Activated naive CD8-positive, alpha-beta T cell (primary cell): ENCODE results near the gene SPC24.
A peak's percentile ranks its signal among the peaks of the same experiment; 100 is the strongest.
"Not testable (repeated sequence)": the region's sequence is repeated elsewhere in the genome, so short reads cannot be mapped to it uniquely, and the experiment has no call there.

Experiments used
- H3K27ac Mint-ChIP-seq: one replicate; pipeline ENCODE4 v1.8.0; 2021; ENCODE audit warnings: mixed read lengths
- H3K27me3 Mint-ChIP-seq: one replicate; pipeline ENCODE4 v1.8.0; 2021; ENCODE audit warnings: mixed read lengths
- H3K36me3 Mint-ChIP-seq: one replicate; pipeline ENCODE4 v1.8.0; 2021; ENCODE audit warnings: mixed read lengths
- H3K4me1 Mint-ChIP-seq: one replicate; pipeline ENCODE4 v1.8.0; 2021; ENCODE audit warnings: low read depth, mixed read lengths
- H3K4me3 Mint-ChIP-seq: one replicate; pipeline ENCODE4 v1.8.0; 2021; ENCODE audit warnings: mild to moderate bottlenecking, mixed read lengths
- H3K9me3 Mint-ChIP-seq: one replicate; pipeline ENCODE4 v1.8.0; 2021; ENCODE audit warnings: low read depth, mixed read lengths

Gene SPC24

DNA sequence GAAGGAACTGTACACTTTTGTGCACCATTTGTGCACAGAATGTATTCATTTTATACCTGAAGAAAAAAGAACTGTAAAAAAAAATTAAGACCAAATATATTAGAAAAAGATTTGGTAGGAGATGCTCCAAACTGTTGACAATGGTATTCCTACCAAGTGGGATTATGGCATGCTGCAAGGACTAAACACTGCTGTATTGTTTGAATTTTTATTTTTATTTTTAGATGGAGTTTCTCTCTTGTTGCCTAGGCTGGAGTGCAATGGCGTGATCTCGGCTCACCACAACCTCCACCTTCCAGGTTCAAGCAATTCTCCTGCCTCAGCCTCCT lies 4.8 kb upstream of the SPC24 start:
- not testable (repeated sequence) for H3K9me3 Mint-ChIP-seq, H3K36me3 Mint-ChIP-seq, H3K4me3 Mint-ChIP-seq, H3K4me1 Mint-ChIP-seq, H3K27me3 Mint-ChIP-seq, H3K27ac Mint-ChIP-seq

- H3K36me3 Mint-ChIP-seq: no peaks in the 10 kb centered on the region
- H3K27ac Mint-ChIP-seq: no peak overlapping the region
- H3K27me3 Mint-ChIP-seq: no peaks in the 10 kb centered on the region
- H3K4me1 Mint-ChIP-seq: no peaks in the 10 kb centered on the region
- no peak overlapping the region for H3K4me3 Mint-ChIP-seq
- no peaks in the 10 kb centered on the region for H3K9me3 Mint-ChIP-seq
Observed at GRCh38 chr19:11159598-11160439, 4.2 kb upstream of the SPC24 start.

GRCh38 chr19:11154683-11155047 lies 917 bp downstream of the SPC24 start:
- peak overlapping the region; percentile 43 for H3K27ac Mint-ChIP-seq
- H3K9me3 Mint-ChIP-seq: no peaks in the 10 kb centered on the region
- peaks cover 4% of the 10 kb centered on the region for H3K4me1 Mint-ChIP-seq
- H3K36me3 Mint-ChIP-seq: no peaks in the 10 kb centered on the region
- H3K4me3 Mint-ChIP-seq: peak overlapping the region; percentile 87
- H3K27me3 Mint-ChIP-seq: no peaks in the 10 kb centered on the region

- Mint-ChIP-seq H3K9me3 (no peaks in the 10 kb centered on the region), H3K27ac (no peak overlapping the region), H3K4me1 (peaks cover 4% of the 10 kb centered on the region), H3K4me3 (no peak overlapping the region), H3K27me3 (no peaks in the 10 kb centered on the region), H3K36me3 (no peaks in the 10 kb centered on the region)
Observed at GRCh38 chr19:11152318-11153062, 3.1 kb downstream of the SPC24 start.

GRCh38 chr19:11151181-11151580 lies 4.4 kb downstream of the SPC24 start:
- Mint-ChIP-seq H3K36me3 (no peaks in the 10 kb centered on the region), H3K27me3 (no peaks in the 10 kb centered on the region), H3K27ac (no peak overlapping the region), H3K4me3 (no peak overlapping the region), H3K9me3 (no peaks in the 10 kb centered on the region), H3K4me1 (peaks cover 4% of the 10 kb centered on the region)

DNA sequence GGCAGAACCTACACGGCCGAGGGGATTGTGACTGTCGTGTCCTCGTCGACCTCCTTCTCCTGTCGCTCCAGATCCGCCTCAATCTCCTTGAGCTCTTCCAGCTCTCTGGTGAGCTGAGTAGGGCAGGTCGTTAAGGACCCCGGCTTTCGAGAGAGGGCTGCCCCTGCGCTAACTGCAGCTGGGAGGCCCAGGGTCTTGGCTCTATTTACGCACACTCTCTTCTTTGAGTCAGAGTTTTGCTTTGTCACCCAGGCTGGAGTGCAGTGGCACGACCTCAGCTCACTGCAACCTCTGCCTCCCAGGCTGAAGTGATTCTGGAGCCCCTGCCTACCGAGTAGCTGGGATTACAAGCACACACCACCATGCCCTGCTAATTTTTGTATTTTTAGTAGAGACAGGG lies 7.6 kb downstream of the SPC24 start:
- Mint-ChIP-seq H3K36me3 (no peaks in the 10 kb centered on the region), H3K27ac (no peak overlapping the region), H3K4me1 (peaks cover 6% of the 10 kb centered on the region), H3K9me3 (no peaks in the 10 kb centered on the region), H3K4me3 (no peak overlapping the region), H3K27me3 (no peaks in the 10 kb centered on the region)

DNA sequence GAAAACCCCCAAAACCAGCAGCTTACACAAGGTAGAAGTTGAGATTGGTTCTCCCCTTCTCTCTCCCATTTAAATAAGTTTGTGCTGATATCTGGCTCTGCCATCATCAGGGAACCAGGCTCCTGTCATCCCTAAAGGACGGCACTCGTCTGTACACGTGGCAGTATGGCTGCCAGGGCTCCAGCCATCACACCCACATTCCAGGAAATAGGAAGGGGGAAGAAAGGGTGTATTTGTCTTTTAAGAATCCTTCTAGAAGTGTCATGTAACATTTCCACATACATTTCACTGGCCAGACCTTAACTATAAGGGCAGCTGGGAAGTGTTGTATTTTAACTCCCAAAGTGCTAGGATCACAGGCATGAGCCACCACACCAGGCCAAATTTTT lies 10.1 kb downstream of the SPC24 start:
- Mint-ChIP-seq H3K4me1 (peaks cover 6% of the 10 kb centered on the region), H3K27ac (no peak overlapping the region), H3K36me3 (no peaks in the 10 kb centered on the region), H3K4me3 (no peak overlapping the region), H3K9me3 (no peaks in the 10 kb centered on the region), H3K27me3 (no peaks in the 10 kb centered on the region)

DNA sequence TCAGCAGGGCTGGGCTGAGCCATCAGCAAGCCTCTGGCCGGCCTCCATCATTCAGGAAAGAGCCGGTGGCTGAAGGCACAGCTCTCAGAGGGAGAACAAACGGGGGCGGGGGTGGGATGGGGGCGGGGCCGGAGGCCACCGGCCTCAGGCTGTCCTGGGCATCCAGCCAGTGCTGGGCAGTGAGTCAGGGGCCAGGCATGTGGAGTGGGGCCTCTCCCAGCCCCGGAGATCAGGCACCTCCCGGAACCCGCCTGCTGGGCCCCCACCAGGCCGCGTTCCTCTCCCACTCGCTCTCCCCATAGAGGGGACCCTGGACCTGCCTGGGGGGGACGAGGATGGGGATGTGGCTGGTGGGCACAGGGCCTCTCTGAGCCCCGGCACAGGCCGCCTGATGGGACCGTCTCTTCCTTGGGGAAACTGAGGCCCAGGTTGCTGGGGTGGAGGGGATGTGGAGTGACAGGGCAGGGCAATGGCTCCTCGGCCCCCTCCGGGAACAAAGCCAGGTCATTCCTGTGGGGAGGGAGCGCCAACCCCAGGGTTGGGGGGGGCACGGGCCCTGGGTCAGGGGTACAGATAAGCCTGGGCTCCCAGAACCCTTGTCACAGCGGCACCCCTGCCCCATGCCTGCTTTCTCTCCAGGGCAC lies 12.9 kb downstream of the SPC24 start:
- no peaks in the 10 kb centered on the region for H3K9me3 Mint-ChIP-seq
- no peaks in the 10 kb centered on the region for H3K36me3 Mint-ChIP-seq
- H3K27me3 Mint-ChIP-seq: no peaks in the 10 kb centered on the region
- no peak overlapping the region for H3K4me3 Mint-ChIP-seq
- H3K4me1 Mint-ChIP-seq: peaks cover 11% of the 10 kb centered on the region
- no peak overlapping the region for H3K27ac Mint-ChIP-seq

- Mint-ChIP-seq H3K4me3 (no peak overlapping the region), H3K9me3 (no peaks in the 10 kb centered on the region), H3K4me1 (peaks cover 12% of the 10 kb centered on the region), H3K27ac (no peak overlapping the region), H3K27me3 (no peaks in the 10 kb centered on the region), H3K36me3 (no peaks in the 10 kb centered on the region)
Observed at GRCh38 chr19:11141937-11142527, 13.6 kb downstream of the SPC24 start.

DNA sequence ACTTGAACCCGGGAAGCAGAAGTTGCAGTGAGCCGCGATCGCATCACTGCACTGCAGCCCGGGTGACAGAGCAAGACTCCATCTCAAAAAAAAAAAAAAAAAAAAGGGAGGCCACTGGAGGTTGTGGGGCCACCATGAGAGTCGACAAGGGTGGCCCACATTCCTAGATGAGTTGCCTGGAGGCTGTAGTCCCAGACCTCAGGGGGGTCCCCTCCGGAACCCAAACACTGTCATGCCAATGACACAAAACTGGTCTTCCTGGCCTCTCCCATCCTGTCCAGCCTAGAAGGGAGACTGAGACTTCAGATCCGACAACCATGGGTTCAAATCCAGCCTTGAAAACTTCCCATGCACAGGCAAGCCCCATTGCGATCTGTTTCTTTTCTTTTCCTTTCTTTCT lies 14.7 kb downstream of the SPC24 start:
- H3K27ac Mint-ChIP-seq: no peak overlapping the region
- no peak overlapping the region for H3K4me3 Mint-ChIP-seq
- H3K4me1 Mint-ChIP-seq: peaks cover 12% of the 10 kb centered on the region
- no peaks in the 10 kb centered on the region for H3K36me3 Mint-ChIP-seq
- H3K9me3 Mint-ChIP-seq: no peaks in the 10 kb centered on the region
- no peaks in the 10 kb centered on the region for H3K27me3 Mint-ChIP-seq

DNA sequence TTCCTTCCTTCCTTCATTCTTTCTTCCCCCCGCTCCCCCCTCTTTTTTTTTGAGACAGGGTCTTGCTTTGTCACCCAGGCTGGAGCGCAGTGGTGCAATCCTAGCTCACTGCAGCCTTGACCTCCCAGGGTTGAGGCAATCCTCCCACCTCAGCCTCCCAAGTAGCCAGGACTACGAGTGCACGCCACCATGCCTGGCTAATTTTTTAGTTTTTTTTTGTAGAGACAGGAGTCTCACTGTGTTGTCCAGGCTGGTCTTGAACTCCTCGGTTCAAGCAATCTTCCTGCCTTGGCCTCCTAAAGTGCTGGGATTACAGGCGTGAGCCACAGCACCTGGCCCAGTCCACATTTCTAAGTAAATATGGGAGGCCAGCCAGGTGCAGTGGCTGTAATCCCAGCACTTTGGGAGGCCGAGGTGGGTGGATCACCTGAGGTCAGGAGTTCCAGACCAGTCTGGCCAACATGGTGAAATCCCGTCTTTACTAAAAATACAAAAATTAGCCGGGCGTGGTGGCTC lies 15.5 kb downstream of the SPC24 start:
- not testable (repeated sequence) for H3K36me3 Mint-ChIP-seq
- H3K4me1 Mint-ChIP-seq: peaks cover 12% of the 10 kb centered on the region

DNA sequence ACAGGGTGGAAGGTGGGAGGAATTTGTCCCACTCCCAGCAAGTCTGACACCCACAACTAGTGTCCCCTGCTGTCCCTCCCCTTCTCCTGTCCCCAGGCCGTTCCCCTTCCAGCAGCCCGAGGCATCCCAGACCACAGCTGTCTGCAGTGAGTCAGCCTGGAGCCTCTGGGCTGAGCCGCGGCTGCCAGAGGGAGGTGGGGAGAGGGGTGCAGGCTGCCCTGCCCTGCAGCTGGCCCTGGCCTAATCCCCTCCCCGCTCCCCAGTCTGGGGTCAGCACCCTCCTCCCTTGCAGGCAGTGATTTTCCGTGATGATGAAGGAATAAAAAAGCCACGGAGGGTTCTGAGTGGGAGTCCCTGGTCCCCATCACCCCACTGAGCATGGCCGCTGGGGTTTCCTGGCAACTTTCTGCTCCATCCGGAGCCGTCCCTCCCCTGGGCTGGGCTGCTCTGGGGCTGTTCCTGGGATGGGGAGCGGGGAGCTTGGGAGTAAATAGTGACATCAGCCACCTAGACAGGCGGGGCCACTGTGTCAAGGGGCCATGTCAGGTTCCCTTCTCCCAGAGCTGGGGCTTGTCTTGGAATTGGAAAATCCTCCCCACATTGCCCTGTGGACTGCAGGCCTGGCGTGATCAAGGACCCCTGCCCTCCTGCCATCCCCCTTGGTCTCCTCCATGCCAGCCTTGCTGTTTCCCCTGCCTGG lies 16.8 kb downstream of the SPC24 start:
- Mint-ChIP-seq H3K9me3 (no peaks in the 10 kb centered on the region), H3K27ac (no peak overlapping the region), H3K27me3 (no peaks in the 10 kb centered on the region), H3K36me3 (no peaks in the 10 kb centered on the region), H3K4me1 (peaks cover 12% of the 10 kb centered on the region), H3K4me3 (no peak overlapping the region)

More for the DNA sequence above, 15.5 kb downstream of the SPC24 start:
- not testable (repeated sequence) for H3K27me3 Mint-ChIP-seq, H3K9me3 Mint-ChIP-seq, H3K27ac Mint-ChIP-seq, H3K4me3 Mint-ChIP-seq

DNA sequence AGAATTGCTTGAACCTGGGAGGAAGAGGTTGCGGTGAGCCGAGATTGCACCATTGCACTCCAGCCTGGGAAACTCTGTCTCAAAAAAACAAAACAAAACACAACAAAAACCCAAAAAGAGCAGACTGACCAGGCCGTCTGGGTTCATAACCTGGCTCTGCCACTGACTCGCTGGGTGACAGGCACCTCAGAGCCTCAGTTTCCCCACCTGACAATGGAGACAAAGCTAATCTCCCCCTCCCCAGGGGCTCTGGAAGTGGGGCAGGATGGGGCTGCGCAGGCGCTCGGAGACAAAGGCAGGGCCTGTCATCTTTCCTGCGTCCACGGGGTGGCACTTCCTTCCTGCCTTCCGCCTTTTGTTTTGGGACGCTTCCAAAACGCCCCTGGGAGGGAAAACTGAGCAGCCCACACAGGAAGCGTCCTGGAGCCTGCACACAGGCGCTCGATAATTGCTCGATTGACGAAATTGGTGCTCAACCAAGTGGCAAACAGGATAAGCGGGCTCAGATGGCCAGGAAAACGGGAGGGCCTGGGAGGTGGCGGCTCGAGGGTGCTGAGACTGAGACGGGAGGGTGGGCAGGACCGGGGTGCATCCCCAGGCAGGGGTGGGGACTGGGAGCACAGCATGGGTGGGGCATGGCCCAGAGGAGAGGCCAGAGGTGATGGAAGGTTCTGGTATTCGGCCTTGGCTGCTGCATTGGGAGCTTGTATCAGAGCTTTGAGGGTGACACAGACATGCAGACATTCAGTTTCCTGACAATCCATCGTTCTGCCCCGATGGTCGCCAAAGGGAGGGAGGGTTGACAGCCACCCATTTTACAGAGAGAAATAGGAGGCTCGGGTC lies 17.8 kb downstream of the SPC24 start:
- Mint-ChIP-seq H3K27me3 (no peaks in the 10 kb centered on the region), H3K4me1 (peaks cover 7% of the 10 kb centered on the region), H3K27ac (no peak overlapping the region), H3K9me3 (no peaks in the 10 kb centered on the region), H3K4me3 (peak overlapping the region; percentile 79), H3K36me3 (no peaks in the 10 kb centered on the region)
